ENCODE results near the gene CYSTM1.

GRCh38 chr5:140136624-140137023, 38.4 kb upstream of the CYSTM1 start:
- TF ChIP-seq CTCF (conservative IDR thresholded peaks at IDR 0.05) (no peak), EZH2 (IDR thresholded peaks at IDR 0.05; ENCODE audit: low read depth) (no peak)
